ENCODE data around the gene DDO.
A peak's percentile ranks its signal among the peaks of the same experiment; 100 is the strongest.

Gene DDO

DNA sequence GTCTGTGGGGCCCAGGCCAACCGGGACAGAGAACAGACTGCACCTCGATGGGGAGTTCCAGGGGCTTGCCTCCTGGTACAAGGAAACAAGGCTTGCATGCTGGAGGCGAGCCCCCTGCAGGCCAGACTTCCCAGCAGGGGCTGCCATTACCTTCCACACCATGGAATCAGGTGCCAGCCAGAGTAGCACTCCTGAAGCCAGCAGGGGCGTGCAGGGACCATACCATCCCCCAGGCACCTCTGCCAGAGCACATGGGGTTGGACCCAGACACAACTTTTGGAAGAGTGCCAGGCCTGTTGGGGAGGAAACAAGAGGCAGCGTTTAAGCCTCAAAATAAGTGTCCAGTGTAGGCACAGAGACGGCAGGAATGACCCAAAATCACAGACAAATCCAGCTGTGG is 6.5 kb downstream of the DDO start:
- no peak overlapping the region for H3K4me3 ChIP-seq (ENCODE audit: low read depth, low read length)
- TF ChIP-seq, protein P1, sequence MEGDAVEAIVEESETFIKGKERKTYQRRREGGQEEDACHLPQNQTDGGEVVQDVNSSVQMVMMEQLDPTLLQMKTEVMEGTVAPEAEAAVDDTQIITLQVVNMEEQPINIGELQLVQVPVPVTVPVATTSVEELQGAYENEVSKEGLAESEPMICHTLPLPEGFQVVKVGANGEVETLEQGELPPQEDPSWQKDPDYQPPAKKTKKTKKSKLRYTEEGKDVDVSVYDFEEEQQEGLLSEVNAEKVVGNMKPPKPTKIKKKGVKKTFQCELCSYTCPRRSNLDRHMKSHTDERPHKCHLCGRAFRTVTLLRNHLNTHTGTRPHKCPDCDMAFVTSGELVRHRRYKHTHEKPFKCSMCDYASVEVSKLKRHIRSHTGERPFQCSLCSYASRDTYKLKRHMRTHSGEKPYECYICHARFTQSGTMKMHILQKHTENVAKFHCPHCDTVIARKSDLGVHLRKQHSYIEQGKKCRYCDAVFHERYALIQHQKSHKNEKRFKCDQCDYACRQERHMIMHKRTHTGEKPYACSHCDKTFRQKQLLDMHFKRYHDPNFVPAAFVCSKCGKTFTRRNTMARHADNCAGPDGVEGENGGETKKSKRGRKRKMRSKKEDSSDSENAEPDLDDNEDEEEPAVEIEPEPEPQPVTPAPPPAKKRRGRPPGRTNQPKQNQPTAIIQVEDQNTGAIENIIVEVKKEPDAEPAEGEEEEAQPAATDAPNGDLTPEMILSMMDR (IDR thresholded peaks at IDR 0.05; ENCODE audit: low read depth, low read length): no peak

GRCh38 chr6:110404607-110405006 is 10.8 kb downstream of the DDO start:
- TF ChIP-seq, protein P1 (IDR thresholded peaks at IDR 0.05; ENCODE audit: low read depth, low read length): no peak
- H3K4me3 ChIP-seq (ENCODE audit: low read depth, low read length): no peak overlapping the region

DNA sequence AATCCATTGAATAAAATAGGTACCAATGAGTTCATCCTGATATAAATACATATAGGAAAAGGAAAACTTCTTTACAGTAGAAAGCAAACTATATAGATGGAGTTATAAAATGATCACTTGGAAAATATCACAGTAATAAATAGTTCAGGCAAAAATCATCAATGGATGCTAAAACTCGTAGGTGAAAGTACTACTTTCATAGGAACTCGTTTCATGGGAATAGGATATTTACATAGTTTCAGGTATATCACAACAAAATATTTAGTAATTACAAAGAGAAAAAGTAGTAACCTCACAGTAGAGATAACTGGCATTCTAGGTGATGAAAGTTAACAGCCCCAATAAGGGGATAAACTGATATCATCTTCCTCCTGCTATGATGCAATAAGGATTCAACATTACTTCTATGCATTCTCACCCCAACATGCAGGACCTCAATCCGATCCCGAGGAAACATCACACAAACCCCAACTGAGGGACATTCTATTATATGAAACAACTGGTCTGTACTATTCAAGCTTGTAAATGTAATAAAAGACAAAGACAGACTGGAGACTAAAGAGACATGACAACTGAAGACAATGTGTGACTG is 13.7 kb downstream of the DDO start:
- H3K4me3 ChIP-seq (ENCODE audit: low read depth, low read length): no peak overlapping the region
- TF ChIP-seq, protein P1 (IDR thresholded peaks at IDR 0.05; ENCODE audit: low read depth, low read length): no peak

DNA sequence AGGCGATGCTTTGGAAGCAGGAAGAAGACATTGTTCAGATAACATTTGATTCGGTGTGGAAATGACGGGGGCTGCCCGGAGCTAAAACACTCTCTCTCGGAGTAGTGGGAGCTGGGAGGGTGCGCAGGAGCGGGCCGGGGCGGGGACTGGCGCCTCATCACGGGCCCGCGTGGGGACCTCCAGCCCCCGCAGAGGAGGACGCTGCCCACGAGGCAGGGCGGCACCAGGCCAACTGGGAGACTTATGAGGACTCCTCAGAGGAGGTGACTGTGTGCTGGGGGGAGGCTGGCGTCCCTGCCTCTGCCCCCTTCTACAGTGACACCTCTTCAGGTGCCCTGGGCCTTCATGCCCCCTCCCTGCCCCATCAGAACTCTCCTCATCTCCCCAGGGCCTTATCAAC is 15.2 kb downstream of the DDO start:
- peak overlapping the region; percentile 44 for H3K4me3 ChIP-seq (ENCODE audit: low read depth, low read length)
- TF ChIP-seq, protein P1 (IDR thresholded peaks at IDR 0.05; ENCODE audit: low read depth, low read length): no peak

DNA sequence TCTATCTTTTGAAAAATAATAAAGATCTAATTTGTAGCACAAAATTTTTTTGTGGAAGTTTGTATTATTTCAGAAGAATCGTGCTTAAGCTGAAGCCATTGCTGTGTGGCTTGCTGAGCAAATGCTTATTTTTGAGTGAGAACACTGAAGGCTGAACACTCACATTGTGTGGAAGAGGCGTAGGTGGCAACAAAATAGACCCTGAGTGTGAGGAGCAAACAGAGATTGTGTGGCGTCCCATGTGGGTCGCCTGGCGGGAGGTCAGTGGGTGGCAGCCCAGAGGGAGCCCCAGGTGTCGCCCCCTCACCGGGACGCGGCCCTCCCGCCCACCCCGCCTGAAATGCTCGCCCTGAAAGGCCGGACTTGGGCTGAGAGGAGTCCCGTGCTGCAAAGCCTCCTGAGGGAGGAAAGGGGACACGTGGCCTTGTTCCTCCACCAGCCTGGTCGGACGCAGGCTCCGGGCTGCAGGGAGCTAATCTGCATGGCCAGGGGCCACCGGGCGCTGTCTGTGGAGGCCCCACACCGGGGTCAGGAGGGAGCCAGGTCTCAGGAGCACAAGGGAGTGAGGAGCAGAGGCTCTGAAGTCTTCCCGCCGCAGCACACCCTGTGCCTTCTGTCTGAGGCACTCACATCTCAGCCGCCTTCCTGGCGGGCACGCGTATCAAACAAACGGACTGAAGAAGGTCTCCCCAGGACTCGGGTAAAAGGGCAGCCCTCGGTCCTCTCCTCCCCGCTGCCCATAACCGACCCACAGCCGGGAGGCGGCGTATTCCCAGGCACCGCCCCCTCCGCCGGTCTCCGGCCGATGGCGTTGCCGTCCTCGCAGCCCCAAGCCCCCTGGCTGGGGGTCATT is 15.9 kb downstream of the DDO start:
- H3K4me3 ChIP-seq (ENCODE audit: low read depth, low read length): peak overlapping the region; percentile 44

GRCh38 chr6:110398778-110399177 is 16.6 kb downstream of the DDO start:
- TF ChIP-seq, protein P1 (IDR thresholded peaks at IDR 0.05; ENCODE audit: low read depth, low read length): no peak
- H3K4me3 ChIP-seq (ENCODE audit: low read depth, low read length): no peak overlapping the region

More for the DNA sequence above, 15.9 kb downstream of the DDO start:
- TF ChIP-seq, protein P1 (IDR thresholded peaks at IDR 0.05; ENCODE audit: low read depth, low read length): no peak

DNA sequence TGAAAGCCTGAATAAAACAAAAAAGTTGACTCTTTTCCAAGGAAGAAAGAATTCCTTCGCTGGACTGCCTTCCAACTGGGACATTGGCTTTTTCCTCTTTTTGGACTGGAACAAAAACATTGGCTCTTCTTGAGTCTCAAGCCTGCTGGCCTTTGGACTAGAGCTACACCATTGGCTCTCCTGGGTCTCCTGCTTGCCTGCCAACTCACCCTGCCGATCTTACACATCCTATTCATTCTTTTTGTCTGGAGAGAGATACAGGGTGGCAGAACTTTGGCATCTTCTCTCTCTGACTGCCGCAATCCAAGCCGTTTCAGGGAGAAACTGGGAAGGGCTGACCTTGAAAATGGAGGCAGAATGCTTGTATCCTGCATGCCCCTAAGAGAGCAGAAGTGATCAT is 20.2 kb downstream of the DDO start:
- H3K4me3 ChIP-seq (ENCODE audit: low read depth, low read length): no peak overlapping the region
- TF ChIP-seq, protein P1 (IDR thresholded peaks at IDR 0.05; ENCODE audit: low read depth, low read length): no peak
